ENCODE results near the gene SLC33A1.

SLC33A1 gene

GRCh38 chr3:155805802-155806618 lies 48.2 kb downstream of the SLC33A1 start, which contains the start of gene C3orf33:
TSS of gene C3orf33 (minus strand) at chr3:155806278. CDS start at chr3:155806252, 26 bp downstream.
- H3K4me3 ChIP-seq (ENCODE audit: low read depth, low read length): peak within 1 kb of the TSS; percentile 67
- peak; percentile 95 for TF ChIP-seq CTCF (IDR thresholded peaks at IDR 0.05; ENCODE audit: control insufficient read depth, extremely low read depth, insufficient read depth)
- DNase-seq (ENCODE audit: low read depth): no peak

- H3K4me3 ChIP-seq (ENCODE audit: low read depth, low read length): peak overlapping the region; percentile 67
- no peak for TF ChIP-seq CTCF (IDR thresholded peaks at IDR 0.05; ENCODE audit: control insufficient read depth, extremely low read depth, insufficient read depth)
- no peak for DNase-seq (ENCODE audit: low read depth)
Measured at GRCh38 chr3:155805204-155805801, 48.9 kb downstream of the SLC33A1 start.

- TF ChIP-seq CTCF (IDR thresholded peaks at IDR 0.05; ENCODE audit: control insufficient read depth, extremely low read depth, insufficient read depth): no peak
- H3K4me3 ChIP-seq (ENCODE audit: low read depth, low read length): no peak overlapping the region
- DNase-seq (ENCODE audit: low read depth): no peak
Measured at GRCh38 chr3:155804323-155804722, 49.9 kb downstream of the SLC33A1 start.

GRCh38 chr3:155792532-155792931 lies 61.7 kb downstream of the SLC33A1 start:
- TF ChIP-seq CTCF (IDR thresholded peaks at IDR 0.05; ENCODE audit: control insufficient read depth, extremely low read depth, insufficient read depth): no peak
- no peak overlapping the region for H3K4me3 ChIP-seq (ENCODE audit: low read depth, low read length)
- DNase-seq (ENCODE audit: low read depth): no peak

- no peak for DNase-seq (ENCODE audit: low read depth)
- TF ChIP-seq CTCF (IDR thresholded peaks at IDR 0.05; ENCODE audit: control insufficient read depth, extremely low read depth, insufficient read depth): no peak
- no peak overlapping the region for H3K4me3 ChIP-seq (ENCODE audit: low read depth, low read length)
Measured at GRCh38 chr3:155791190-155791589, 63.0 kb downstream of the SLC33A1 start.

- no peak for TF ChIP-seq CTCF (IDR thresholded peaks at IDR 0.05; ENCODE audit: control insufficient read depth, extremely low read depth, insufficient read depth)
- no peak for DNase-seq (ENCODE audit: low read depth)
- H3K4me3 ChIP-seq (ENCODE audit: low read depth, low read length): no peak overlapping the region
Measured at GRCh38 chr3:155790272-155790925, 63.8 kb downstream of the SLC33A1 start.

Data from LNCaP clone FGC (cell line).